Mucosa of gallbladder (tissue), 1 donor: ENCODE data around the gene CEP250. TPM values are rescaled to one million over a fixed set of nuclear protein-coding genes. Genes with fewer than 3 reads are reported as not detected.
"Not testable (repeated sequence)": the region's sequence is repeated elsewhere in the genome, so short reads cannot be mapped to it uniquely, and the experiment has no call there.

Experiments
- DNase-seq: peaks from one replicate; pipeline ENCODE4 v3.0.0-alpha.2; 2020; ENCODE audit warnings: low spot score
- total RNA-seq: library from RNA; stranded (reverse); gene quantifications from one replicate; pipeline ENCODE4 v1.2.1, GENCODE V29; 2021
- donor health status: DM: no; HTN: no; CAD: no.

CEP250 gene
- total RNA-seq, 1 donor from 2014 or later, result 33.5 TPM

- DNase-seq, result no peak
Observed at GRCh38 chr20:35491823-35492222, 36.4 kb downstream of the CEP250 start.

GRCh38 chr20:35492352-35492751 lies 37.0 kb downstream of the CEP250 start:
- DNase-seq, result no peak

GRCh38 chr20:35496481-35496880 lies 41.1 kb downstream of the CEP250 start:
- DNase-seq, result no peak

GRCh38 chr20:35497320-35497719 lies 41.9 kb downstream of the CEP250 start:
- DNase-seq, result no peak

GRCh38 chr20:35497780-35498189 lies 42.4 kb downstream of the CEP250 start:
- peak; percentile 59 for DNase-seq

GRCh38 chr20:35499271-35499670 lies 43.9 kb downstream of the CEP250 start:
- DNase-seq, result no peak

GRCh38 chr20:35502352-35502751 lies 47.0 kb downstream of the CEP250 start:
- DNase-seq, result no peak

- no peak for DNase-seq
Observed at GRCh38 chr20:35503281-35503680, 47.9 kb downstream of the CEP250 start.

GRCh38 chr20:35503841-35504561 lies 48.6 kb downstream of the CEP250 start:
- peak; percentile 13 for DNase-seq

- no peak for DNase-seq
Observed at GRCh38 chr20:35504751-35505150, 49.4 kb downstream of the CEP250 start.

GRCh38 chr20:35506179-35506578 lies 50.8 kb downstream of the CEP250 start:
- no peak for DNase-seq

GRCh38 chr20:35506872-35507638 lies 51.7 kb downstream of the CEP250 start:
- DNase-seq, result no peak

- DNase-seq, result no peak
Observed at GRCh38 chr20:35508493-35509218, 53.3 kb downstream of the CEP250 start.

GRCh38 chr20:35510951-35511735 lies 55.7 kb downstream of the CEP250 start:
- DNase-seq, result no peak

- DNase-seq, result no peak
Observed at GRCh38 chr20:35511814-35512420, 56.5 kb downstream of the CEP250 start.

- no peak for DNase-seq
Observed at GRCh38 chr20:35514371-35514932, 59.1 kb downstream of the CEP250 start.

GRCh38 chr20:35515341-35515740 lies 59.9 kb downstream of the CEP250 start:
- no peak for DNase-seq

- DNase-seq, result no peak
Observed at GRCh38 chr20:35515949-35516645, 60.7 kb downstream of the CEP250 start.

GRCh38 chr20:35517125-35517524 lies 61.7 kb downstream of the CEP250 start:
- DNase-seq, result no peak

GRCh38 chr20:35517767-35518166 lies 62.4 kb downstream of the CEP250 start:
- DNase-seq, result not testable (repeated sequence)
